ENCODE results near the gene DLG1. TPM values are rescaled to one million over a fixed set of nuclear protein-coding genes. Genes with fewer than 3 reads are reported as not detected.
"Not testable (repeated sequence)": the region's sequence is repeated elsewhere in the genome, so short reads cannot be mapped to it uniquely, and the experiment has no call there.

DLG1 gene
- total RNA-seq, 1 experiment from 2014 or later = 81.2 TPM

GRCh38 chr3:197196192-197196591 lies 102.2 kb downstream of the DLG1 start:
- H3K36me3 ChIP-seq = peaks cover 11% of the 10 kb centered on the region
- H3K27ac ChIP-seq = no peak overlapping the region
- no peaks in the 10 kb centered on the region for H3K27me3 ChIP-seq (replicated peaks)
- H3K4me3 ChIP-seq = no peak overlapping the region
- H3K4me1 ChIP-seq (replicated peaks) = no peaks in the 10 kb centered on the region
- no peaks in the 10 kb centered on the region for H3K9me3 ChIP-seq (replicated peaks)
- no peak for DNase-seq (ENCODE audit: low read depth in 1 of 2, low spot score in 2 of 2)

- Histone ChIP-seq H3K9me3 (replicated peaks) (no peaks in the 10 kb centered on the region), H3K27ac (no peak overlapping the region), H3K27me3 (replicated peaks) (no peaks in the 10 kb centered on the region), H3K4me3 (no peak overlapping the region), H3K36me3 (peaks cover 13% of the 10 kb centered on the region), H3K4me1 (replicated peaks) (no peaks in the 10 kb centered on the region)
- DNase-seq (ENCODE audit: low read depth in 1 of 2, low spot score in 2 of 2) = no peak
Measured at GRCh38 chr3:197195326-197195725, 103.1 kb downstream of the DLG1 start.

- not testable (repeated sequence) for H3K27me3 ChIP-seq (replicated peaks); DNase-seq (ENCODE audit: low read depth in 1 of 2, low spot score in 2 of 2); H3K4me1 ChIP-seq (replicated peaks); H3K4me3 ChIP-seq; H3K27ac ChIP-seq; H3K9me3 ChIP-seq (replicated peaks)
- H3K36me3 ChIP-seq = peaks cover 13% of the 10 kb centered on the region
Measured at GRCh38 chr3:197193759-197194158, 104.7 kb downstream of the DLG1 start.

GRCh38 chr3:197191897-197192296 lies 106.5 kb downstream of the DLG1 start:
- H3K27me3 ChIP-seq (replicated peaks) = no peaks in the 10 kb centered on the region
- H3K4me1 ChIP-seq (replicated peaks) = no peaks in the 10 kb centered on the region
- H3K9me3 ChIP-seq (replicated peaks) = no peaks in the 10 kb centered on the region
- no peak overlapping the region for H3K27ac ChIP-seq
- no peak for DNase-seq (ENCODE audit: low read depth in 1 of 2, low spot score in 2 of 2)
- H3K36me3 ChIP-seq = peaks cover 13% of the 10 kb centered on the region
- no peak overlapping the region for H3K4me3 ChIP-seq

- H3K27me3 ChIP-seq (replicated peaks) = no peaks in the 10 kb centered on the region
- DNase-seq (ENCODE audit: low read depth in 1 of 2, low spot score in 2 of 2) = no peak
- H3K9me3 ChIP-seq (replicated peaks) = no peaks in the 10 kb centered on the region
- no peak overlapping the region for H3K4me3 ChIP-seq
- H3K36me3 ChIP-seq = peaks cover 10% of the 10 kb centered on the region
- H3K4me1 ChIP-seq (replicated peaks) = no peaks in the 10 kb centered on the region
- H3K27ac ChIP-seq = no peak overlapping the region
Measured at GRCh38 chr3:197189623-197190022, 108.8 kb downstream of the DLG1 start.

- Histone ChIP-seq H3K9me3 (replicated peaks) (no peaks in the 10 kb centered on the region), H3K27me3 (replicated peaks) (no peaks in the 10 kb centered on the region), H3K4me1 (replicated peaks) (no peaks in the 10 kb centered on the region), H3K36me3 (peaks cover 8% of the 10 kb centered on the region), H3K27ac (no peak overlapping the region), H3K4me3 (no peak overlapping the region)
- DNase-seq (ENCODE audit: low read depth in 1 of 2, low spot score in 2 of 2) = no peak
Measured at GRCh38 chr3:197188963-197189362, 109.4 kb downstream of the DLG1 start.

- DNase-seq (ENCODE audit: low read depth in 1 of 2, low spot score in 2 of 2) = peak in 1 of 2 experiments; percentile 33
- no peak overlapping the region for H3K27ac ChIP-seq
- H3K36me3 ChIP-seq = peaks cover 6% of the 10 kb centered on the region
- H3K27me3 ChIP-seq (replicated peaks) = no peaks in the 10 kb centered on the region
- H3K4me1 ChIP-seq (replicated peaks) = no peaks in the 10 kb centered on the region
- H3K4me3 ChIP-seq = no peak overlapping the region
- no peaks in the 10 kb centered on the region for H3K9me3 ChIP-seq (replicated peaks)
Measured at GRCh38 chr3:197186887-197187588, 111.4 kb downstream of the DLG1 start.

GRCh38 chr3:197183582-197183981 lies 114.8 kb downstream of the DLG1 start:
- Histone ChIP-seq H3K4me1 (replicated peaks) (no peaks in the 10 kb centered on the region), H3K27ac (no peak overlapping the region), H3K36me3 (no peaks in the 10 kb centered on the region), H3K27me3 (replicated peaks) (no peaks in the 10 kb centered on the region), H3K9me3 (replicated peaks) (no peaks in the 10 kb centered on the region), H3K4me3 (no peak overlapping the region)
- DNase-seq (ENCODE audit: low read depth in 1 of 2, low spot score in 2 of 2) = no peak

- H3K4me1 ChIP-seq (replicated peaks) = no peaks in the 10 kb centered on the region
- no peaks in the 10 kb centered on the region for H3K9me3 ChIP-seq (replicated peaks)
- DNase-seq (ENCODE audit: low read depth in 1 of 2, low spot score in 2 of 2) = no peak
- H3K4me3 ChIP-seq = no peak overlapping the region
- H3K27me3 ChIP-seq (replicated peaks) = no peaks in the 10 kb centered on the region
- peaks cover 6% of the 10 kb centered on the region; the same call in 1 of the 2 replicates for H3K36me3 ChIP-seq
- no peak overlapping the region for H3K27ac ChIP-seq
Measured at GRCh38 chr3:197181741-197182140, 116.7 kb downstream of the DLG1 start.

- no peak overlapping the region for H3K27ac ChIP-seq
- no peaks in the 10 kb centered on the region for H3K4me1 ChIP-seq (replicated peaks)
- no peak for DNase-seq (ENCODE audit: low read depth in 1 of 2, low spot score in 2 of 2)
- H3K27me3 ChIP-seq (replicated peaks) = no peaks in the 10 kb centered on the region
- peaks cover 6% of the 10 kb centered on the region; the same call in 1 of the 2 replicates for H3K36me3 ChIP-seq
- H3K9me3 ChIP-seq (replicated peaks) = no peaks in the 10 kb centered on the region
- no peak overlapping the region for H3K4me3 ChIP-seq
Measured at GRCh38 chr3:197178998-197179397, 119.4 kb downstream of the DLG1 start.

- H3K4me1 ChIP-seq (replicated peaks) = no peaks in the 10 kb centered on the region
- H3K4me3 ChIP-seq = no peak overlapping the region
- H3K27me3 ChIP-seq (replicated peaks) = no peaks in the 10 kb centered on the region
- DNase-seq (ENCODE audit: low read depth in 1 of 2, low spot score in 2 of 2) = no peak
- H3K27ac ChIP-seq = no peak overlapping the region
- no peaks in the 10 kb centered on the region for H3K9me3 ChIP-seq (replicated peaks)
- peaks cover 9% of the 10 kb centered on the region; the same call in 1 of the 2 replicates for H3K36me3 ChIP-seq
Measured at GRCh38 chr3:197175503-197175902, 122.9 kb downstream of the DLG1 start.

- Histone ChIP-seq H3K9me3 (replicated peaks) (no peaks in the 10 kb centered on the region), H3K36me3 (peaks cover 15% of the 10 kb centered on the region; the same call in 1 of the 2 replicates), H3K4me3 (no peak overlapping the region), H3K27me3 (replicated peaks) (no peaks in the 10 kb centered on the region), H3K4me1 (replicated peaks) (no peaks in the 10 kb centered on the region), H3K27ac (no peak overlapping the region)
- DNase-seq (ENCODE audit: low read depth in 1 of 2, low spot score in 2 of 2) = no peak
Measured at GRCh38 chr3:197174927-197175326, 123.5 kb downstream of the DLG1 start.

GRCh38 chr3:197173620-197174019 lies 124.8 kb downstream of the DLG1 start:
- Histone ChIP-seq H3K27me3 (replicated peaks) (no peaks in the 10 kb centered on the region), H3K27ac (no peak overlapping the region), H3K9me3 (replicated peaks) (no peaks in the 10 kb centered on the region), H3K4me1 (replicated peaks) (no peaks in the 10 kb centered on the region), H3K4me3 (no peak overlapping the region), H3K36me3 (peaks cover 21% of the 10 kb centered on the region; the same call in 1 of the 2 replicates)
- DNase-seq (ENCODE audit: low read depth in 1 of 2, low spot score in 2 of 2) = no peak

GRCh38 chr3:197171481-197172067 lies 126.8 kb downstream of the DLG1 start:
- Histone ChIP-seq H3K9me3 (replicated peaks) (no peaks in the 10 kb centered on the region), H3K27me3 (replicated peaks) (no peaks in the 10 kb centered on the region), H3K36me3 (peaks cover 18% of the 10 kb centered on the region), H3K4me3 (no peak overlapping the region), H3K4me1 (replicated peaks) (no peaks in the 10 kb centered on the region), H3K27ac (no peak overlapping the region)
- DNase-seq (ENCODE audit: low read depth in 1 of 2, low spot score in 2 of 2) = no peak

Data from SJSA1 (cell line).